Retina (tissue), 1 donor: ENCODE measurements around the gene POLR2L.

Source experiments
- DNase-seq: peaks from one replicate; pipeline ENCODE4 v3.0.0-alpha.2; 2016

POLR2L gene

DNA sequence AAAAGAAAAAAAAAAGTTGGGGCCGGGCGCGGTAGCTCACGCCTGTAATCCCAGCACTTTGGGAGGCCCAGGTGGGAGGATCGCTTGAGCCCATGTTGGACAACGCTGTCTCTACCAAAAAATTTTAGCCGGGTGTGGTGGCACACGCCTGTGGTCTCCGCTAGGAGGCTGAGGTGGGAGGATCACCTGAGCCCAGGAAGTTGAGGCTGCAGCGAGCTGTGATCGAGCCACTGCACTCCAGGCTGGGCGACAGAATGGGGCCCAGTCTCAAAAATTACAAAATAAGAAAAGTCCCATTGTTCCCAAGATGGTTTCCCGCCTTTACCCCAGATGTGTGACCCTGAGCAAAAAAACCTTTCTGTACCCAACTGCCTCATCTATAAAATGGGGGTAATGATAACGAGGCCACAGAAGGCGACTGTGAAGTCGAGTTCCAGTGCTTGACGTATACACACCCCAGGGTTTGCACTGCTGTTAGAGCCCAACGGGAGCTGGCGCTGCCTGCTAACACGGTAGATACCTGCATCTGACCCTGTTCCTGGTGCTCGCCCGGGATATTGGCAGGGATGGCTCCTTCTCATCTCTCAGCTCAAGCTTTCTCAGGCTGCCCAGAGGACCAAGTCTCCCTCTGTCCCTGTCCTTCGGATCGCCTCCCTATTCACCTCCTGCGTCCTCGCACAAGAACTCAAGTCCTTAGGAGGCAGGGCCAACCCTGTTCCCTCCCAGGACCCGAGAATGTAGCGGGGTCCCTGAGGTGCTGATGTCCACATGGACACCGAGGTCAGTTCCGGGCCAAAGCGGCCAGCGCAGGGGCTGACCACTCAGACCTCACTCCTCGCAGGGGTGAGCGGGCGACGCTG lies 33.7 kb downstream of the POLR2L start:
- DNase-seq, result no peak

DNA sequence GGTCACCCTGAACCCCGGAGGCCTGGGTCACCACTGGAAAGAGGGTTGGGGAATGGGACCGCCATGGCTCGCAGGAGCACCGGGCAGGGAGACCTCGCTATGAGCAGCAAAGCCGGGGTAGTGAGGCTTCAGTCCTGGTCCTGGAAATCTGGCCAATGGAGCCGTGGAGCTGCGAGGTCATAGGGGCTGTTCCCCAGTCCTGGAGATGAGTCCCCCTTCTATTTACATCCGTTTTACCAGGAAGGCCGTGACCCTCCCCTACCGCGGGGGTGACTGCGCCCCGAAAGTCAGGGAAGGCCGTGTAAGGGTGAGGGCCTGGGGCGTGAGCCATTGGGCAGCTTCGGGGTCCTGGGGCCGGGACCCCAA lies 37.7 kb downstream of the POLR2L start:
- peak; percentile 48 for DNase-seq

DNA sequence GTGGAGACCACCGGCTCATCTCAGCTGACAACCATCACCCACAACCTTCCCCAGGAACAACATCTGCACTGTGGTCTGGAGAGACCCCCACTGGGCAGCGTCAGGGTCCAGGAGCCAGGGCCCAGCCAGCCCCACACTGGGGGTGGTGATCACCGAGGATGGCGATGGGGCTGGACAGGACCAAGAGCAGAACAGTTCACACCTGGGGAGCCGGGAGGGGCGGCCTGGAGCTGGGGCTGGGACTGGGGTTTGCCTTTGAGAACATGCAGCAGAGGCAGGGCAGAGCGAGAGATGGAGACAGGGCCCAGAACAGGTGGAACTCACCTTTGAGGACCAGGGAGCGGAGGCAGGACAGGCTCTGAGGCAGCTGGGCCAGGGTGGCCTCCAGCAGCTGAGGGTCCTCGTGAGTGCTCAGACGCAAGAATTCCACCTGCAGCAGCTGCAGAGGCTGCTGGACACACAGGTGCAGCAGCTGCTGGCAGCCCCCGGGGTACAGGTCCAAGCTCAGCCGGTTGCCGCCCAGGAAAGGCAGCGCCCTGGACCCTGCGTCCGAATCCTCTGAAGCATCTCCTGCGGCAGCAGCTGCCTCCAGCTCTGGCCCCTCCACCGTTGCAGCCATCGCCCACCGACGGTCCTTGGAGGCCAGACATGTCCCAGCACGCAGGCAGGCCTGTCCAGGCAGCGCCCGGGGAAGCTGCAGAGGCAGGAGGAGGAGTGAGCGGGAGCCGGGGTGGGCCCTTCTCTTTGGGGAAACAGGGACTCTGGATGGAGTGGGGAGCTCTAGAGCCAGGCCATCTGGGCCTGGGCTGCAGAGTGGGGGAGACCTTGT lies 38.3 kb downstream of the POLR2L start:
- no peak for DNase-seq

DNA sequence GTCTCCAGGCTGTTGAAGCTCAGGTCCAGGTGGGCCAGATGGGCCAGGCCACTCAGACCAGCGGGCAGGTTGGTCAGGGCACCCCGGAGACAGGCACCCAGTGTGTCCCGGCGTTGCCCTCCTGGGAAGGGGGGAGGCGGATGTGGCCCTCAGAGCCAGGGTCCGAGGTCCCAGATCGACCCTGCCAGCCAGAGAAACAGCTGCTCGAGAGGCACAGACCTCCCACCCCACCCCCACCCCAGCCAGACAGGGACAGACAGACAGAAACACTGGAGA lies 38.9 kb downstream of the POLR2L start:
- no peak for DNase-seq

DNA sequence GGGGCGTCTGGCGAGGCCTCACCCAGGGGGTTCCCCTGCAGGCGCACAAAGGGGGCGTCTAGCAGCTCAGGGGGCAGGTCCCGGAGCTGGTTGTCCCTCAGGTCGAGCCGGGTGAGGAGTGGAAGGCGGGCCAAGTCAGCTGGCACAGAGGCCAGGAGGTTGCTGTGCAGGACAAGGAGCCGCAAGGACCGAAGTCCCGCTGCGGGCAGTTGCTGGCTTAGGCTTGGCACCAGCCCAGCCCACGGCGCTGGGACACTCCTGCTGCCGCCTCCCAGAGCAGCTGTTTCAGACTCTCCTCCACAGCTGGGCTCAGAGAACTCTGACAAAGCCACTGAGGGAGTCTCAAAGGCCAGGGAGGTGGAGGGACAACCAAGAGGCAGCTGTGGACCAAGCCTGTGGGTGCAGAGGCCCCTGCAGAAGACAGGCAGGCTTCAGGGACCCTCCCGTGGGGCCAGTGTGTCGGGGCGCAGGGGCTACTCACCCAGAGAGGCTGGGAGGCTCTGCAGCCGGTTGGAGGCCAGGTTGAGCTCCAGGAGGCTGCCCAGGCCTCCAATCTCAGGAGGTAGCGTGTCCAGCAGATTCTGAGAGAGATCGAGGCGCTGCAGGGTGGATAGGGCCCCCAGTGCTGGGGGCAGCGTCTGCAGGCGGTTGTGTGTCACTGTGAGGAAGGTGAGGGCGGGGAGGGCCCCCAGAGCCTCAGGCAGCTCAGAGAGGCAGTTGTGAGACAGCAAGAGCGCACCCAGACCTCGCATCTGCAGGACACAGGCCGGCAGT lies 39.4 kb downstream of the POLR2L start:
- DNase-seq, result no peak

DNA sequence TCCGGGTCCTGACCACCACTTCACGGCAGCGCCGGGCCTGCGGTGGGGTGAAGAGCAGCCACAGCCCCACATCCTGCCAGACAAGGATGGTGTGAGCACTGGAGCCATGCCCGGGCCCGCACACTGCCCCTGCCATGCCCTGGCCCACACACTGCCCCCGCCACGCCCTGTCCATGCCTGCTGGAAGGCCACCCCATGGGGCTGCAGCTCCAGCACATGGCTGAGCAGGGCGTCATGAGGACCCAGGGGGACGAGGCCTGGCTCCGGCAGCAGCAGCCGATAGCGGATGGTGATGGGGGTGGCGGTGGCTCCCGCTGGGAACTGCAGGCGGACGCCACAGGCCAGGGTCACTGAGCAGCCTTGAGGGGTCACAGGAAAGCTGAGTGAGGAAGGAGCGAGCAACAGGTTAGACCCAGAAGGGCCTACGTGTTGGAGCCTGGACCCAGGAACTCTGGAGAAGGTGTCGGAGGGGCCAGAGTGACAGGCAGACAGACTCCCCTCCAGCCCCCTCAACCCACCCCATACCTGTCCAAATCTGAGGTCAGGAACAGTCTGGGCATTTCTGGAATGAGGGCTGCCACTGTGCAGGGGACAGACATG lies 40.2 kb downstream of the POLR2L start:
- DNase-seq, result no peak

DNA sequence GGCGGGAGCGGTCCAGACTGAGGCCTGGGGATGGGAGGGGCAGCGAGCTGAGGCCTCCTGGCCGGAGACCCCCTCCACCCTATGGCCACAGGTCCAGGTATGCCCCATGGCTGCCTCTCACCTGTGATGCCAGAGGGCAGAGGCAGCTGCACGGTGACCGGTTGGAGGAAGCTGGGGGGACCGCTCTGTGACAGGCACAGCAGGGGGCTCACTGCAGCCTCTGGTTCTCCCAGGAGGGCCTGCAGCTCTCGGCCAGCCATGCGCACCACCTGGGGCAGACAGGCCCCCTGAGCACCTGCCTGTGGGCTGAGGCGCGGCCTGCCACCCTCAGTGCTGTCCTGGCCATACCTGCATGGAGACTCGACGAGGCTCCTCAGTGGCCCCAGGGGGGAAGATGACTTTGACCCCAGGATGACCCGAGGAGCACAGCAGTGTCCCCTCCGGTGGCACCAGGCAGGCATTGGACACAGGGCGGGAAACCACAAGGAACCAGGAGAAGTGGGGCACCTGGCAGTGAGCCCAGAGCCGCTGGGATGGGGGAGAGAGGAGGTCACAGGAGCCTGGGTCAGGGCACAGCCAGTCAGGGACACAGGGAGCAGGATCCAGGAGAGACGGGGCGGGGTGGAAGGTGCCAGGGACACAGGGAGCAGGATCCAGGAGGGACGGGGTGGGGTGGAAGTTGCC lies 41.1 kb downstream of the POLR2L start:
- DNase-seq, result no peak

DNA sequence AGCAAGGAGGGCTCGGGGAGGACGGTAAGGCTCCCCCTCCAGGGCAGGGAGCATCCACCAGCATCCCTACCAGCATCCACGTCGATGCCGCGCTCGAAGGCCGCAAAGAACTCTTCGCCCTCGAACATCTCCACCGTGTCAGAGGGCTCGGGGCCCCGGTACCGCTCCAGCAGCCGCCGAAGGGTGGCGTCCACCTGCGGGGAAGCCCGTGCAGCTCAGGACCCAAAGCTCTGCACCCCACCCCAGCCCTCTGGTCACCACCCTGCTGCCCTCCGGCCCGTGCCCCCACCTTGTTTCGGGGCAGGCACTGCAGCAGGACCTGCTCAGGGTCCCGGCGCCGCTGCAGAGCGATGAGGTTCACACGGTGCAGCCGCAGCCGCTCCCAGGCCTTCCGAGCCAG lies 41.9 kb downstream of the POLR2L start:
- no peak for DNase-seq

DNA sequence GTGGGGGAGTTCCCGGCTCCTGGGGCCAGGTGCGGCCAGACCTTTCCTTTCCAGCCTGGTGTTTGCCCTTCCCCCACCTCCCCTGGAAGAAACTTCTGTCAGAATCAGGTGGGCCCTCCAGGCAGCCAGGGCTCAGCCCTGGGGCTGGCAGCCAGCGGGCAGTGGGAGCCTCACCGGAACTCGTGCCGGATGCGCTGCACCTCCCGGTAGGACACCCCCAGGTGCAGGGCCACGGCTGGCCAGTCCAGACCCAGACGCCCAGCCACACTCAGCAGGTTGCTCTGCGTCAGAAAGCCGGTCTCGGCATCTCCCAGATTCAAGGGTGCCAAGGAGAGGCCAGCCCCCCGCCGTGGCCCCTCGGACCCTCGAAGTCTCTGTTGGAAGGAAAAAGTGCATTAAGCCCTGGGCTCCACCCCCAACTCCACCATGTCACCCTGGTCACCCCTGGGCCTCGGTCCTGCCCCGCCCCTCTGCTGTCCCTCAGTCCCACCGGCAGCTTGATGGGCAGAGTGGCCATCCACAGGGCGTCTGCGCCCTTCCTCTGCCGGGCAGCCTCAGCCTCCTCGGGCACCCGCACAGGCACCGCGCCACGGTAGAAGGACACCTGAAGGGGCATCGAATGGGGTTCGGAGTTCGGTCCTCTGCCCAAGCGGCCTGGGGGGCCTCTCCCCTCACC lies 42.5 kb downstream of the POLR2L start:
- no peak for DNase-seq

DNA sequence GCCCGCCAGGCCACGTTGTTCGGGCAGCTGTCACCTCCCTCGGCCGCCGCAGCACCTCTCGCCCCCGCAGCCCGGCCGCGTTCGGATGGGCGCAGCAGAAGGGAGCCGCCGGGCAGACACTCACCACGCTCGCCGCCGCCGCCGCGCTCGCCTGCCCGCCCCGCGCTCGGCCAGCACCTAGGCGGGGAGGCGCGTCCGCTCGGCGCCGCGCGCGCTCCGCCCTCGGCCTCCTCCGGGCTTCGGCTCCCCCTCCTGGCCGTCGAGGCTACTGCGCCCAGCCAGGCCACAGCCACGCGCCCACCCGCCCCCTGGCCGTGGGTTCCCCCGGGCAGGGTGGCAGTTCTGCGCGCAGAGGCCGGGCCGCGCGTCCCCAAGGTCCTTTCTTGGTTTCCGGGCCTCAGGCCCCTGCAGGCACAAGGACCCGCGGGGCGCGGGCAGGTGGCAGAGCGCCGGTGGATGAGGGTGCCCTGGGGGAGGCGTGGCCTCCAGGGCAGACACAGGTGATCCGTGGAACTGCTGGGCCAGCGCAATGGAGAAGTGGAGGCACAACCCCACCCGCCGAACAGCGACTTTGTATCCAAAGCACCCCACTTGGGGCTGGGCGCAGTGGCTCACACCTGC lies 44.1 kb downstream of the POLR2L start, which contains the start of gene SLC25A22:
TSS of gene SLC25A22 (minus strand) at position 189 of the 621 bp plus-strand sequence. CDS start 3,275 bp downstream, outside the sequence.
- peak; percentile 90 for DNase-seq

DNA sequence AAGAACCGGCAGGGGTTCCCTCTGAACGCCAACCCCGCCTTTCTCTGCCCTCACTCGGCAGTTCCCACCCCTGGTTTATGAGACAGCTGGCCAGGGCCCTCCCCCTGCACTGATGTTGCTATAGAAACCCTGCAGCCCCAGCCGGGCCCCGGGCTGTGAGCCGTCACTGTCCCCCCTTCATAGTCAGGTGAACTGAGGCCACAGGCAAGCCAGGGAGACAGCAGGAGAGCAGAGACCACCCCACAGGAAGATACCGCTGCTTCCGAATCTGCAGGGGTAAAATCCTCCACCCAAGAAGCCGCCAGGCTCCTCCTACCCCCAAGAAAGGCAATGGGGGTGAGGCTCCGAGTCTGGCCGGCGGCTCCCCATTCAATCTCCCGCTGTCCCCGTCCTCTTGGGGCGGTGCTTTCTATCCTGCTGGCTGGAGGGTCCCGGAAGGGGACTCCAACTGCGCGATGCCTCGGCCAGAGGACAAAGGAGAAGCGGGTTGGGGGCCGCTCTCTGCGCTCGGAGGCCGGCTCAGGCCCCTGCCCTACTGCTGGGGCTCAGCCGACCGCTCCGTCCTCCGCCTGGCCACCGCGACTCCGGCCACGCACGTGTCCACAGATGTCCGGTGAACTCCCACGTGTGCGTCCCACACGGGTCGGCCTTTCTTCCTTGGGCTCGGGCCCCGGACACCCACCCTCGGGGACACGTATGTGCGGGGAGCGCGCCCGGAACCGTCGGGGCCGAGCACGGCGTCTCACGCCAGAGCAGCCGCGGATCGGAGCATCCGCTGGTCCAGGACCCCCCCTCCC lies 44.8 kb downstream of the POLR2L start:
- DNase-seq, result peak; percentile 92

DNA sequence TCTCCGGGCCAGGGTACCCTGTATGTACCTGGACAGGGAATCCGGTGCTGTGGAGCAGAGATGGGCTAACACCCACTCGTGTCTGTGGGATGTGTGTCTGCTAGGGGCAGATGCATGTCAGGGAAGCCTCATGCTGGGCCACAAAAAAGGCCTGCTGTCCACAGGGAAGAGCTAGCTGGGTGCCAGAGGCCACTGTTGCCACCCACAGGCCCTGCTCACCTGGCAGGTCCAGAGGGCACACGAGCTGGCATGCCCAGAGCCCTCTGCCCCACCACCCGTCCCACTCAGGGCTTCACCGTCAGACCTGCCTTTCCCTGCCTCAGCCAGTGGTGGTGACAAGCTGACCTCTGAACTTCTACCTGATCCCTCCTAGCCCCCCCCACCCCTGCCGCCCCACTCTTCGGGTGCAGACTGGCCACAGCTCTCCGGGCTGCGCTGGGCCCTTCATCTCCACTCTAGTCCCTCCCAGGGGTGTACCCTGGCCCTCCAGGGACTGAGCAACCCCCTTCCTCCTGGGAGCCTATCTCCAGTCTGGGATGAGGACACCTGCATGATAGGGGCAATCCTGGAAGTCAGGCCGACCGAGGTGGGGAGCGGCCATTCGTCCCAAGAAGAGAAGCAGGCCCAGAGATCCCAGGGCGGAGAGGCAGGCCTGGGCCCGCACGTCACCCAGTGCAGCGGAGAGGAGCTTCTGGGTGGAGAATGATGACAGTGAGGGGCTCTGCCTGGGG lies 45.6 kb downstream of the POLR2L start:
- peak; percentile 48 for DNase-seq

DNA sequence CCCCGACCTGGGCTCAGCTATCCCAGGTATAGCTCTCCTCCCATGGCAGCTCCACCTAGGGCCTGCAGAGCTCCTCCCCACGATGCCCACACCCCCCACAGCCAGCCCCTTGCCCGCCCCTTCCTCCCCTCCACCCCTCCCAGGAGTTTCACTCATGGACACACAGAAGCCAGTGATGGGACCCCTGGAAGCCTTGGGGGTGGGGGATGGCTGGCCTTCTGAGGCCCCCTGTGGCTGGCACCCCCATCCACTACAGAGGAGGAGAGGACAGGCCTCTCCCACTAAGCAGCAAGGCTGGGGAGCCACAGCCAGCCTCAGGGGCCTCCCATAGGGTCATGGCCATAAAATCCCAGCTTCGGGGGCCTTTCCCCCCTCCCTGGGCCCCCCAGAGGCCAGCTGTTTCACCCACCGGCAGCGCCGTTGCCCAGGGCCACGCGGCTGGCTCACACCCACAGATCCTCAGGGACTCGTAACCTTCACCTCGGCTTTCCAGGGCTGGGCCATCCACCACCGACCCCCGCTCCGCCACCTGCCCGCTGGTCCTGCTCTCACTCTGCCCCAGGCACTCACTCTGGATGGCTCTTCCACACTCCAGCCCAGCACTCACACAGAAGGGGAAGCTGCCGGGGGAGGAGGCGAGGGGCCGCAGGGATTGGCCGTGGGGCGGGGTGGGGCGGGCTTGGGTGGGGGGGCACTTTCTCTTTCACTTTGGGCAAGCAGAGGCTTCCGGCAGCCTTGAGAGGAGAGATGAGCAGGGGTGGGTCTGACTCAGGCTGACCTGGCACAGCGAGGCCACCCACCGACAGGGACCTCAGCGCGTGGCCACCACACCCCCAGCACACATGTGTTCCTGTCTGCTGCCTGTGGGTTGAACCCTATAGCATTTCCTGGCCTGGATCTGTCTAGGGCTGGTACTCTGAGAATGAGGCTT lies 46.4 kb downstream of the POLR2L start:
- DNase-seq, result peak; percentile 52

DNA sequence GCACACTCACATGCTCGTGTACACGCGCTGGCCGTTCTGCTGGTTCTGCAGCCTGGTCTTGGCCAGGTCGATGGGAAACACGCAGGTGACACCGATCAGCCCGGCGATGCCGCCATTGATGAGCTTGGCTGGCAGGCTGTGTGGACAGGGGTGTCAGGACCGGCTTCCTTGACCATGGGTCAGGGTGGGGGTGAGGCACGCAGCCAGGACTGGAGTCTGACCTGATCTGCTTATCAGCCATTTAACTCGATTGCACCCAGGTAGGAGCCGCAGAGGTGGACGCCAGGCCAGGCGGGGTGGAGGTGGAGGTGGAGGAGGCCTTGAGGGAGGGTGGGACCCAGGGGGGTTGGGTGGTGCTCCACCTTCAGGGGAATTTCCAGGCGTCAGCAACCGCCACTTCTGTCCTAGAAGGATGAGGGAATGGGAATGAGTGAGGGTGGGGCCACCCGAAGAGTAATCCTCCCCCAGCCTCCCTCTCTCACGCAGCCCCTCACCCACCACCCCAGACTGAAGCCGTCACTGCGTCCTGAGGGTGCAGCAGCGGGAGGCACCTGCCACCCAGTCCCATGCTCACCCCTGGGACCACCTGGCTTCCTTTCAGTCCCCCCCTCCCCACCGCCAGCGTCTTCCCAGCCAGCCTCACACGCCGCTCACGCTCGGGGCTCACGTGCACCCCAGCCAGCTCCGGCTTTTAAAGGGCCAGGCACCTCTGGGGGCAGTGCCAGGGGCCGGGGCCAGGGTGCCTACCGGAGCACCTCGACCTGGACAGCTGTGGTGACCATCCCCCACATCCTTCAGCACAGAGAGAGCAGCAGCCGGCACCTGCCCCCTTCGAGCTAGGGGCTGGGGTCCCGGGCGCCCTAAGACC lies 47.3 kb downstream of the POLR2L start:
- DNase-seq, result no peak

DNA sequence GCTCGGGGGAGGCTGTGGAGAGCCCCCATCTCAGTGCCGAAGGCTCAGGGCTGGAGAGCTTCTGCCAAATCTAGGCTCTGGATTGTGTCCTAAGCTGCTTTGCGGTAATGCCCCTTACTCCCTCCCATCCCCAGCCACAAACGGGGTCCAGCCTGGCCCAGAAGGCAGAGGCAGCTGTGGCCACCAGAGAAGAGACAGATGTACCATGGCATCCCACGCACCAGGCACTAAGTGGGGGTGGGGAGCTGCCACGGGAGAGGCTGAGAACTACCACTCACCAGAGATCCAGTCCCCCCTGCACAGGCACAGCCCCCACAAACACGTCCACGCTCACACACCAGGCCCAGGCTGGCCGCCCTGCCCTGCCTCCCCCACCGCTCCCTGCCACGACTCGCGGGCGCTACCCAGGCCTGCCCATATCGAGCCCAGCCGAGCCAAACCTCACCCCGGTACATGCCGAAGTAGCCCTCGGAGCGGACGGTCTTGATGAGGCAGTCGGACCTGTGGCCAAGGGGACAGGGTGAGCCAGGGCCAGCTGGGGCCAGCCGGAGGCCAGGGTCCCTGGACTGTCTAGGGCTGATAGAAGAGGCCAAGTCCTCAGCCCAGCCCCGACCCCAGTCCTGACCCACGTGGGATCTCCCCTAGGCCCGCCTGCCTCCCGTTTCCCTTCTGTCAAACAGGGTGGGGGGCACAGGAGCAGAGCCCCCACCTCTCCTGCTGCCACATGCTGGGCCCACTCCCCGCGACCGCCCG lies 48.1 kb downstream of the POLR2L start:
- no peak for DNase-seq

DNA sequence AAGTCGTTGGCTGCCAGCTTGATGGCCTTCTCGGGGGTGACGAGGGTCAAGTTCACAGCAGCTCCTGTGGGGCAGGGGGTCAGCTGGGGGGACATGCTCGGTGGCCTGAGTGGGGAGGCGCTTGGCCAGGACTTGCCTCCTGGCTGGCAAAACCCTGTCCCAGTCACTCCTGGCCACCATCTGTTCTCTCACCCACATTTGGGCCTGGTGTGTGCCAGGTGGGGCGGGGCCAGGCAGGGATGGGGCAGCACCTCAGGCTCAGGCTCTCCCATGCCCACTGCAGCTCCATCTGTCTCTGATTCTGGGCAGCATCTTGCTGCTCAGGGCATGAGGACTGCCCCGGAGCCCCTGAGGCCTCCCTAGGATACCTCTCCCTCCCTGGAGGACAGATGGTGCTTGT lies 48.8 kb downstream of the POLR2L start:
- no peak for DNase-seq

DNA sequence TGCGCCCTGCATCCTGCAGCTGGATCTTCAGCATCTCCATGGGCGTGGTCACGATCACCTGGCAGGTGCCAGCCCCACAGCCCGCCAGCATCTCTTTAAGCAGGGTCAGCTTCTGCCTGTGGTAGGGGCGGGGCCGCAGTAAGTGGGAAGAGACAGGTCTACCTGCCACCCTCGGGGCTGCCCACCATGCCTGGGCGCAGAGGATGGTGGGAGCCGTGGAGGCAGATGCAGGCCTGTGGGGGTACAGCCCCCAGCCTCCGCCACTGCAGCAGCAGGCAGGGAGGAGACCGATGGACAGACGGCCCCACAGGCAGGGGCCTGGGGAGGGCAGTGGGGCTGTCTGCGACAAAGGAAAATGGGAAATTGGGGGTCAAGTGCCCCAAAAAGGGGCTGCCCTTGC lies 49.5 kb downstream of the POLR2L start:
- DNase-seq, result no peak
